Ascending aorta (tissue), 2 donors: ENCODE measurements around the gene SCUBE2. TPM values are rescaled to one million over a fixed set of nuclear protein-coding genes. Genes with fewer than 3 reads are reported as not detected.
"Not testable (repeated sequence)": the region's sequence is repeated elsewhere in the genome, so short reads cannot be mapped to it uniquely, and the experiment has no call there.

ENCODE experiments used
- DNase-seq, 2 donors: peaks; one replicate each; pipeline ENCODE4 v3.0.0-alpha.2; 2019; ENCODE audit warnings: low spot score in 2 of 2
- H3K27ac ChIP-seq, 2 donors: fragments of 200-600 bp; sonication (generic); one replicate each; pipeline ENCODE4 v1.5.1; 2016 to 2017; ENCODE audit warnings: mild to moderate bottlenecking in 1 of 2
- H3K27me3 ChIP-seq: fragments of 200-600 bp; sonication (generic); one replicate; pipeline ENCODE4 v1.5.1; 2017
- H3K36me3 ChIP-seq, 2 donors: fragments of 200-600 bp; sonication (generic); one replicate each; pipeline ENCODE4 v1.5.1; 2016
- H3K4me1 ChIP-seq, 2 donors: fragments of 200-600 bp; sonication (generic); one replicate each; pipeline ENCODE4 v1.5.1; 2016 to 2017; ENCODE audit warnings: mild to moderate bottlenecking in 1 of 2
- H3K4me3 ChIP-seq, 2 donors: fragments of 200-600 bp; sonication (generic); one replicate each; pipeline ENCODE4 v1.5.1; 2016 to 2017; ENCODE audit warnings: mild to moderate bottlenecking in 1 of 2
- H3K9me3 ChIP-seq, 2 donors: fragments of 200-600 bp; sonication (generic); one replicate each; pipeline ENCODE4 v1.5.1; 2016
- intact Hi-C: fragments of 100-400 bp; cut with DNase I; formaldehyde crosslinking; loops from one replicate; pipeline ENCODE4 v1.15.1; 2023
- total RNA-seq: library from RNA; depleted of rRNA; stranded (reverse); fragments of >200 nt; gene quantifications from one replicate; pipeline ENCODE4 v1.1.0, GENCODE V29; 2016
- TF ChIP-seq, protein P1 (sequence below), 3 experiments: fragments of 200-600 bp in 2 of 3; fragments of 450-650 bp in 1 of 3; sonication (generic) in 2 of 3; IDR thresholded peaks; one replicate each; pipeline ENCODE4 v1.5.1; 2016 to 2019; ENCODE audit warnings: antibody characterized with exemption in 3 of 3, mild to moderate bottlenecking in 1 of 3, moderate library complexity in 1 of 3

Gene SCUBE2
- total RNA-seq, 1 donor from 2014 or later: 1.1 TPM

DNA sequence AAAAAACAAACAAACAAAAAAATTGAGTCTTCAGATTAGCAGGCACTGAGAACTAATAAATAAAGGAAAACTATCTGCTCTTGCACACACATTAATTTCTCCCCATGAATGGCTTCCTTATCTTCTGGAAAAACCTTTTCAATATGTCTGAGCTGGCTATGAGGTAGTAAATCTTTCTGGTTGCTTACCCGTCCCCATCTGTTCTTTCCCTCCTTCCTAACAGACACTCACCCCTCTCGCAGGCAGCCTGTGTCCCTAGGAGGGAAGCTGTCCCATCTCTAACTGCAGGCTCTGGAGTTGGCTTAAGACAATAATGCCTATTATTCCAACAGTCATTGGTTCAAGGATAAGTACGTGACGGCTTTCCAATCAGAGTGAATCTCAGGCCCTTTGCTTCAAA lies 8.2 kb upstream of the SCUBE2 start:
- DNase-seq: no peak
- Histone ChIP-seq H3K4me1 (no peaks in the 10 kb centered on the region), H3K27ac (no peak overlapping the region), H3K36me3 (no peaks in the 10 kb centered on the region), H3K4me3 (no peak overlapping the region), H3K27me3 (no peaks in the 10 kb centered on the region), H3K9me3 (no peaks in the 10 kb centered on the region)
- TF ChIP-seq, protein P1, sequence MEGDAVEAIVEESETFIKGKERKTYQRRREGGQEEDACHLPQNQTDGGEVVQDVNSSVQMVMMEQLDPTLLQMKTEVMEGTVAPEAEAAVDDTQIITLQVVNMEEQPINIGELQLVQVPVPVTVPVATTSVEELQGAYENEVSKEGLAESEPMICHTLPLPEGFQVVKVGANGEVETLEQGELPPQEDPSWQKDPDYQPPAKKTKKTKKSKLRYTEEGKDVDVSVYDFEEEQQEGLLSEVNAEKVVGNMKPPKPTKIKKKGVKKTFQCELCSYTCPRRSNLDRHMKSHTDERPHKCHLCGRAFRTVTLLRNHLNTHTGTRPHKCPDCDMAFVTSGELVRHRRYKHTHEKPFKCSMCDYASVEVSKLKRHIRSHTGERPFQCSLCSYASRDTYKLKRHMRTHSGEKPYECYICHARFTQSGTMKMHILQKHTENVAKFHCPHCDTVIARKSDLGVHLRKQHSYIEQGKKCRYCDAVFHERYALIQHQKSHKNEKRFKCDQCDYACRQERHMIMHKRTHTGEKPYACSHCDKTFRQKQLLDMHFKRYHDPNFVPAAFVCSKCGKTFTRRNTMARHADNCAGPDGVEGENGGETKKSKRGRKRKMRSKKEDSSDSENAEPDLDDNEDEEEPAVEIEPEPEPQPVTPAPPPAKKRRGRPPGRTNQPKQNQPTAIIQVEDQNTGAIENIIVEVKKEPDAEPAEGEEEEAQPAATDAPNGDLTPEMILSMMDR (IDR thresholded peaks at IDR 0.05): no peak
- intact Hi-C loops: no loop called here

DNA sequence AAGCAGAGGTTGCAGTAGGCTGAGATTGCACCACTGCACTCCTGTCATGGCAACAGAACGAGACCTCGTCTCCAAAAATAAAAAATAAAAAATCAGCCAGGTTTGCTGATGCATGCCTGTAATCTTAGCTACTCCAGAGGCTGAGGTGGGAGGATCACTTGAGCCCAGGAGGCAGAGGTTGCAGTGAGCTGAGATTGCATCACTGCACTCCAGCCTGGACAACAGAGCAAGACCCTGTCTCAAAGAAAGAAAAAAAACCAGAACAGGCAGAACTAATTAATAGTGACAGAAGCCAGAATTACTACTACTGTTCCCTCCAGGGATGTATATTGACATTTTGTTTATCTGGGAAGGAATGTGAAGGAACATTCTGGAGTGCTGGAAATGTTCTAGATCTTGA lies 7.1 kb upstream of the SCUBE2 start:
- DNase-seq, intact Hi-C loops: not testable (repeated sequence)

DNA sequence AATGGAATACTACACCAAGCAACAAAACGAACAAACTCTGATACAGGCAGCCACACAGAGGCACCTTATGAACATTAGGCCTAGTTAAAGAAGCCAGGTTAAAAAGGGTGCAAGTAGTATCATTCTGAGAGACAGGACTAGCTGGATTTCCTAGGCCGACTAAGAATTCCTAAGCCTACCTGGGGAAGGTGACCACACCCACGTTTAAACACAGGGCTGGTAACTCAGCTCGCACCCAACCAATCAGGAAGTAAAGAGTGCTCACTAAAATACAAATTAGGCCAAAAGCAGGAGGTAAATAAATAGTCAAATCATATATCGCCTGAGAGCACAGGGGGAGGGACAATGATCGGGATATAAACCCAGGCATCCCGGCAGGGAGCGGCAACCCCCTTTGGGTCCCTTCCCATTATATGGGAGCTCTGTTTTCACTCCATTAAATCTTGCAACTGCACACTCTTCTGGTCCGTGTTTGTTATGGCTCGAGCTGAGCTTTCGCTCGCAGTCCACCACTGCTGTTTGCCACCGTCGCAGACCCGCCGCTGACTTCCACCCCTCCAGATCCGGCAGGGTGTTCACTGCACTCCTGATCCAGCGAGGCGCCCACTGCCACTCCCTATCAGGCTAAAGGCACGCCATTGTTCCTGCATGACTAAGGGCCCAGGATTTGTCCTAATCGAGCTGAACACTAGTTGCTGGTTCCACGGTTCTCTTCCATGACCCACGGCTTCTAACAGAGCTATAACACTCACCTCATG lies 6.0 kb upstream of the SCUBE2 start:
- intact Hi-C loops, H3K36me3 ChIP-seq, H3K27ac ChIP-seq, H3K4me3 ChIP-seq, H3K27me3 ChIP-seq, DNase-seq, H3K9me3 ChIP-seq, H3K4me1 ChIP-seq: not testable (repeated sequence)

More for the DNA sequence above, 7.1 kb upstream of the SCUBE2 start:
- not testable (repeated sequence) for H3K27ac ChIP-seq, H3K4me1 ChIP-seq, H3K36me3 ChIP-seq, H3K4me3 ChIP-seq, H3K27me3 ChIP-seq, H3K9me3 ChIP-seq

DNA sequence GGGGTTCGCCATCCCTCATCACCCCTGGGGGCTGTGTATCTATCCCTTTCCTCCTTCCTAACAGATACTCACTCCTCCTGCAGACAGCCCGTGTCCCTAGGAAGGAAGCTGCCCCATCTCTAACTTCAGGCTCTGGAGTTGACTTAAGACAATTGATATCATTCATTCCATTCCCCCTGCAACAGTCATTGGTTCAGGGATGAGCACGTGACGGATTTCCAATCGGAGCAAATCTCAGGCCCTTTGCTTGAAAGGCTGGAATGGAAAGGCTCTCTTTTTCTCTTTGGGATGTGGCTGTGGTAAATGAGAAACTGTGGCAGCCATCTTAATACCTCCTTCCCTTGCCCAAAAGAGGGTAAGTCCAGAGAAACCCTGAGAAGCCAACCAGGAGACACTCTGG lies 5.0 kb upstream of the SCUBE2 start:
- no peak for DNase-seq
- no peak overlapping the region for H3K27ac ChIP-seq
- no peaks in the 10 kb centered on the region for H3K9me3 ChIP-seq
- TF ChIP-seq, protein P1 (IDR thresholded peaks at IDR 0.05): no peak
- no peaks in the 10 kb centered on the region for H3K4me1 ChIP-seq
- no peak overlapping the region for H3K4me3 ChIP-seq
- no peaks in the 10 kb centered on the region for H3K27me3 ChIP-seq
- intact Hi-C loops: no loop called here
- no peaks in the 10 kb centered on the region for H3K36me3 ChIP-seq

DNA sequence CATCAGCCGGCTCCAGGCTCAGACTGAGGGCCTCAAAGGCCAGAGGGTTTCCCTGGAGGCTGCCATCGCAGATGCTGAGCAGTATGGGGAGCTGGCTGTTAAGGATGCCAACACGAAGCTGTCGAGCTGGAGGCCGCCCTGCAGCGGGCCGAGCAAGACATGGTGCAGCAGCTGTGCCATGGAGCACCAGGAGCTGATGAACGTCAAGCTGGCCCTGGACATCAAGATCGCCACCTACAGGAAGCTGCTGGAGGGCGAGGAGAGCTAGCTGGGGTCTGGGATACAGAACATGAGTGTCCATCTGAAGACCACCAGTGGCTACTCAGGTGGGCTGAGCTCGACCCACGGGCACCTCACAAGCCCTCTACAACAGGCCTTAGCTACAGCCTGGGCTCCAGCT lies 4.0 kb upstream of the SCUBE2 start:
- no peak for DNase-seq
- intact Hi-C loops: no loop called here
- Histone ChIP-seq H3K36me3 (no peaks in the 10 kb centered on the region), H3K4me3 (no peak overlapping the region), H3K9me3 (no peaks in the 10 kb centered on the region), H3K27ac (no peak overlapping the region), H3K4me1 (no peaks in the 10 kb centered on the region), H3K27me3 (no peaks in the 10 kb centered on the region)
- TF ChIP-seq, protein P1 (IDR thresholded peaks at IDR 0.05): no peak

DNA sequence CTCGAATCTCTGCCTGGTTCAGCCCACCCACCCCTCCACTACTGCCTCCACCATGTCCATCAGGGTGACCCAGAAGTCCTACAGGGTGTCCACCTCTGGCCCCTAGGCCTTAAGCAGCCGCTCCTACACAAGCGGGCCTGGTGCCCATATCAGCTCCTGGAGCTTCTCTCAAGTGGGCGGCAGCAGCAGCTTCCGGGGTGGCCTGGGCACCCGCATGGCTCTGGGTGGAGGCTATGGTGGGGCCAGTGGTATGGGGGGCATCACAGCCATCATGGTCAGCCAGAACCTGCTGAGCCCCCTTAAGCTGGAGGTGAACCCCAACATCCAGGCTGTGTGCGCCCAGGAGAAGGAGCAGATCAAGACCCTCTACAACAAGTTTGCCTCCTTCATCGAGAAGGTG lies 3.0 kb upstream of the SCUBE2 start:
- TF ChIP-seq, protein P1 (IDR thresholded peaks at IDR 0.05): no peak
- intact Hi-C loops: no loop called here
- Histone ChIP-seq H3K27ac (no peak overlapping the region), H3K4me3 (no peak overlapping the region), H3K4me1 (no peaks in the 10 kb centered on the region), H3K27me3 (no peaks in the 10 kb centered on the region), H3K9me3 (no peaks in the 10 kb centered on the region), H3K36me3 (no peaks in the 10 kb centered on the region)
- DNase-seq: no peak
